22Rv1 (cell line): ENCODE results near the gene PCDH9.

Source experiments
- H3K27ac ChIP-seq: fragments of 450-650 bp; 2 replicates; pipeline ENCODE4 v1.5.1; 2017
- CTCF ChIP-seq: fragments of 450-650 bp; IDR thresholded peaks from 2 replicates; pipeline ENCODE4 v1.5.1; 2017; ENCODE audit warnings: mild to moderate bottlenecking
- ZFX ChIP-seq: fragments of 450-650 bp; IDR thresholded peaks from 2 replicates; pipeline ENCODE4 v1.6.1; 2017; ENCODE audit warnings: antibody characterized with exemption, borderline replicate concordance

Gene PCDH9

GRCh38 chr13:66689037-66689619 is 541.0 kb downstream of the PCDH9 start:
- TF ChIP-seq ZFX (no peak), CTCF (no peak)
- H3K27ac ChIP-seq = no peak overlapping the region

- H3K27ac ChIP-seq = no peak overlapping the region
- TF ChIP-seq CTCF = no peak
- TF ChIP-seq ZFX = no peak
Observed at GRCh38 chr13:66681403-66681802, 548.7 kb downstream of the PCDH9 start.

GRCh38 chr13:66680031-66680430 is 550.1 kb downstream of the PCDH9 start:
- TF ChIP-seq CTCF (no peak), ZFX (no peak)
- no peak overlapping the region for H3K27ac ChIP-seq

GRCh38 chr13:66675620-66676019 is 554.5 kb downstream of the PCDH9 start:
- H3K27ac ChIP-seq = no peak overlapping the region

GRCh38 chr13:66673401-66673800 is 556.7 kb downstream of the PCDH9 start:
- TF ChIP-seq ZFX (no peak), CTCF (no peak)
- H3K27ac ChIP-seq = no peak overlapping the region

More at GRCh38 chr13:66675620-66676019, 554.5 kb downstream of the PCDH9 start:
- TF ChIP-seq ZFX (no peak), CTCF (no peak)

- no peak overlapping the region for H3K27ac ChIP-seq
- TF ChIP-seq CTCF (no peak), ZFX (no peak)
Observed at GRCh38 chr13:66665991-66666390, 564.1 kb downstream of the PCDH9 start.

GRCh38 chr13:66663711-66664110 is 566.4 kb downstream of the PCDH9 start:
- H3K27ac ChIP-seq = no peak overlapping the region
- TF ChIP-seq ZFX = no peak
- TF ChIP-seq CTCF = no peak
